Stomach (tissue), 9 donors: ENCODE measurements around the gene IRAK4. TPM values are rescaled to one million over a fixed set of nuclear protein-coding genes. Genes with fewer than 3 reads are reported as not detected.
A peak's percentile ranks its signal among the peaks of the same experiment; 100 is the strongest.

ENCODE experiments used
- DNase-seq, 2 donors: peaks; one replicate each; pipeline versions ENCODE4 v3.0.0 to v3.0.0-alpha.2; 2013 to 2019
- H3K27ac ChIP-seq, 5 donors: fragments of 200-600 bp in 4 of 5; sonication (generic) in 4 of 5; one replicate each; pipeline ENCODE4 v1.5.1; 2013 to 2019; ENCODE audit warnings: mild to moderate bottlenecking in 1 of 5, moderate library complexity in 1 of 5
- H3K27me3 ChIP-seq, 3 donors: fragments of 200-600 bp; sonication (generic); one replicate each; pipeline ENCODE4 v1.5.1; 2017 to 2019; ENCODE audit warnings: mixed run types in 1 of 3
- H3K36me3 ChIP-seq, 4 donors: fragments of 200-600 bp; sonication (generic); 1 replicate in 3 of 4; 2 replicates in 1 of 4; pipeline ENCODE4 v1.5.1; 2016 to 2019
- H3K4me1 ChIP-seq, 4 donors: fragments of 200-600 bp; sonication (generic); one replicate each; pipeline ENCODE4 v1.5.1; 2016 to 2019
- H3K4me3 ChIP-seq, 4 donors: fragments of 200-600 bp; sonication (generic) in 3 of 4; one replicate each; pipeline ENCODE4 v1.5.1; 2016 to 2019; ENCODE audit warnings: mild to moderate bottlenecking in 1 of 4
- H3K9me3 ChIP-seq, 4 donors: fragments of 200-600 bp; sonication (generic); one replicate each; pipeline ENCODE4 v1.5.1; 2016 to 2019
- EP300 ChIP-seq: sonication (generic); formaldehyde crosslinking; IDR thresholded peaks from one replicate; pipeline ENCODE4 v1.6.1; 2017; ENCODE audit warnings: antibody characterized with exemption
- POLR2A ChIP-seq, 4 donors: fragments of 450-650 bp; IDR thresholded peaks; one replicate each; pipeline ENCODE4 v1.6.1; 2016; ENCODE audit warnings: antibody characterized with exemption in 4 of 4, control low read depth in 2 of 4, mild to moderate bottlenecking in 1 of 4, moderate library complexity in 1 of 4
- POLR2AphosphoS5 ChIP-seq, 3 donors: sonication (generic); formaldehyde crosslinking; IDR thresholded peaks; one replicate each; pipeline ENCODE4 v1.6.1; 2016; ENCODE audit warnings: antibody characterized with exemption in 3 of 3
- WGBS, 5 donors: extraction: QIAGEN DNeasy Blood & Tissue Kit in 3 of 5; methylation state at CpG; one replicate each; pipeline versions ENCODE4 v1.1.5 to v1.1.7; 2013 to 2018; 5-methylcytosine and 5-hydroxymethylcytosine counted together
- intact Hi-C: fragments of 100-400 bp; cut with DNase I; formaldehyde crosslinking; loops from one replicate; pipeline ENCODE4 v1.15.1; 2023; ENCODE audit warnings: low total_unique reads
- polyA plus RNA-seq, 3 donors: library from polyadenylated mRNA; stranded (reverse); fragments of 200-250 nt; gene quantifications; one replicate each; pipeline ENCODE4 v1.2.3, GENCODE V29; 2013
- total RNA-seq, 5 donors: library from RNA; depleted of rRNA; stranded (reverse); fragments of >200 nt; gene quantifications; one replicate each; pipeline versions ENCODE4 v1.1.0 to v1.2.3, GENCODE V29; 2014 to 2016
- TF ChIP-seq, protein P1 (sequence below), 7 experiments: fragments of 450-650 bp in 4 of 7; fragments of 200-600 bp in 3 of 7; sonication (generic) in 3 of 7; IDR thresholded peaks; one replicate each; pipeline ENCODE4 v1.5.1; 2016 to 2019; ENCODE audit warnings: antibody characterized with exemption in 7 of 7, control low read depth in 2 of 7, mild to moderate bottlenecking in 1 of 7
- donor health status: healthy with polysubstance abuse.
- donor health status: Bipolar disorder and iron deficiency.
- donor health status: healthy.

IRAK4 gene
- total and polyA plus RNA-seq, 8 donors: 8.0 to 155 (median 14.7) TPM

DNA sequence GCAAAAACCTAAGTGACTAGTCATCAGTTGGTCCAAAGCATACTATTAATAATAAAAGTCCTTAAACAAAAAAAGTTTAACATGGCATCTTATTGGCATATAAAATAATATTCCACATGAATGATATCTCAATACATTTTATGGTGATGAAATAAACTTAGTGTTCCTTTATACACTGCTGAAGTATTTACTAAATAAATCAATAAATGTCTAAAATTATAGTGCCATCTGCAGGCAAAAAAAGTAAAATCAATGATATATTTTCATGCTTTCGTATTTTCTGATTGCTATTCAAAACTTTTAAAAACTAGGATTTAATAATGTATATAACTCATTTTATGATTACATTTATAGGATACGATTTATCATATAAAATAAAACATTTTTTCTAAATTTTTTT, 30.6 kb upstream of the IRAK4 start:
- TF ChIP-seq POLR2AphosphoS5 (IDR thresholded peaks at IDR 0.05): no peak
- TF ChIP-seq, protein P1, sequence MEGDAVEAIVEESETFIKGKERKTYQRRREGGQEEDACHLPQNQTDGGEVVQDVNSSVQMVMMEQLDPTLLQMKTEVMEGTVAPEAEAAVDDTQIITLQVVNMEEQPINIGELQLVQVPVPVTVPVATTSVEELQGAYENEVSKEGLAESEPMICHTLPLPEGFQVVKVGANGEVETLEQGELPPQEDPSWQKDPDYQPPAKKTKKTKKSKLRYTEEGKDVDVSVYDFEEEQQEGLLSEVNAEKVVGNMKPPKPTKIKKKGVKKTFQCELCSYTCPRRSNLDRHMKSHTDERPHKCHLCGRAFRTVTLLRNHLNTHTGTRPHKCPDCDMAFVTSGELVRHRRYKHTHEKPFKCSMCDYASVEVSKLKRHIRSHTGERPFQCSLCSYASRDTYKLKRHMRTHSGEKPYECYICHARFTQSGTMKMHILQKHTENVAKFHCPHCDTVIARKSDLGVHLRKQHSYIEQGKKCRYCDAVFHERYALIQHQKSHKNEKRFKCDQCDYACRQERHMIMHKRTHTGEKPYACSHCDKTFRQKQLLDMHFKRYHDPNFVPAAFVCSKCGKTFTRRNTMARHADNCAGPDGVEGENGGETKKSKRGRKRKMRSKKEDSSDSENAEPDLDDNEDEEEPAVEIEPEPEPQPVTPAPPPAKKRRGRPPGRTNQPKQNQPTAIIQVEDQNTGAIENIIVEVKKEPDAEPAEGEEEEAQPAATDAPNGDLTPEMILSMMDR (IDR thresholded peaks at IDR 0.05): no peak
- no peak for TF ChIP-seq EP300
- no peak for TF ChIP-seq POLR2A (IDR thresholded peaks at IDR 0.05)
- 59 to 68% (median 66%) methylated on average over 2 of the region's 2 CpGs for WGBS, 5 donors
- intact Hi-C loops: no loop called here
- Histone ChIP-seq H3K27ac (no peak overlapping the region), H3K36me3 (peaks cover 0 to 39% (median 25%) of the 10 kb centered on the region in 4 donors), H3K9me3 (no peaks in the 10 kb centered on the region), H3K4me1 (no peaks in the 10 kb centered on the region), H3K27me3 (no peaks in the 10 kb centered on the region), H3K4me3 (no peak overlapping the region)
- DNase-seq: peak in 1 of 2 donors; percentile 2

DNA sequence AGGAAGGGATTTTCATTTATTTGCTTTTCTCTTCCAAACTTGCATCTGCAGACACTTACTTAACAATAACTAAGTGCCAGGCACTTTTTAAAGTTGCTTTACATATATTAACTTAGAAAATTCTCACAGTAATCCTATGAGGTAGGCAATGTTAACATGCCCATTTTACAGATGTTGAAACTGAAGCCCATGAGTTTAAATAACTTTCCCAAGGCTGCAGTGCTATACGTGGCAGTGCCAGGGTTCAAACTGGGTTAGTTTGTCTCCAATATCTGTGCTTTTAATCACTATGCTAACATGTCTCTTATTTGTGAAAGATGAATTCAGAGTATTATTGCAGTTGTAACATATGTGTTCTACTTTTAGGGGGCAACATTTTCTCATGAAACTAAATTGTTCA, 30.1 kb upstream of the IRAK4 start:
- Histone ChIP-seq H3K36me3 (peaks cover 0 to 42% (median 27%) of the 10 kb centered on the region in 4 donors), H3K9me3 (no peaks in the 10 kb centered on the region), H3K4me3 (no peak overlapping the region), H3K27me3 (no peaks in the 10 kb centered on the region), H3K27ac (no peak overlapping the region), H3K4me1 (no peaks in the 10 kb centered on the region)
- no peak for DNase-seq
- intact Hi-C loops: no loop called here
- no peak for TF ChIP-seq EP300
- 43 to 69% (median 46%) methylated on average over 1 of the region's 1 CpG for WGBS, 5 donors

DNA sequence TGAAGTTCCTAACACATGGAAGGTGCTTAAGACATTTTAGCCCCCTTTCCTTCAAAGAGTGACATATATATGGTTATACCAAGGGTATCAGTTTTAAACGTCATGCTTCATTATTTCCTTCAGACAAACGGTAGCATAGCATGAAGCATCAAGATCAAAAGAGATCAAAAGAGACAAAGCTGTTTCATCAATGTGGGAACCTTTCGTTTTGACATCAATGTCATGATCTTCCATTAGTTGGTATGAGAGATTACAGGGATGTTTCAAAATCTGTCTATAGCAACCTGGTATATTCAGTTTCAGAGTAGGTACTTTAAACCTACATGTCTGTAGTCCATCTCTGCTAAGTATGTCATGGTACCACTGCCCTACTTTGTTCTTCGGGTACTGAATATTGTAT, 28.5 kb upstream of the IRAK4 start:
- no peak for TF ChIP-seq POLR2A (IDR thresholded peaks at IDR 0.05)
- TF ChIP-seq POLR2AphosphoS5 (IDR thresholded peaks at IDR 0.05): no peak
- TF ChIP-seq, protein P1 (IDR thresholded peaks at IDR 0.05): no peak
- TF ChIP-seq EP300: no peak
- Histone ChIP-seq H3K4me1 (no peaks in the 10 kb centered on the region), H3K9me3 (no peaks in the 10 kb centered on the region), H3K36me3 (peaks cover 0 to 55% (median 40%) of the 10 kb centered on the region in 4 donors), H3K27me3 (no peaks in the 10 kb centered on the region), H3K27ac (no peak overlapping the region), H3K4me3 (no peak overlapping the region)
- intact Hi-C loops: no loop called here
- no peak for DNase-seq
- 70 to 73% (median 71%) methylated on average over 4 of the region's 4 CpGs for WGBS, 5 donors

DNA sequence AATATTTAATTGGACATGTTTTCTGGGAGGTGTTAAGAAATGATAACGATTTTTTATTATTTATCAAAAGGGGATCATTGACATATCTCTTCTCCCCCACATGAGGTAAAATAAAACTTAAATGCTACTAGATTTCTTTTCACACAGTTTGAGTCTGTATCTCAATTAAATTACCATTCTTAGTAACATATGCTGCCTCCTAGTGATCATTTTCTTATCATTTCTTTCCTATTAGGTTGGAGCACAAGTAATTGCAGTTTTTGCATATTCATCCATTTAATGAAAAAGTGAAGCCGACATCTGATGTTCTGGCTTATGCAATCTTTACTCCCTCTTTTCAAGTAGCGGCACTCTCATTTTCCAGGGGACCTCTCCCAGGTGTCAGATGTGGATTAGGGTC, 25.1 kb upstream of the IRAK4 start:
- peaks cover 11 to 82% (median 58%) of the 10 kb centered on the region in 4 donors for H3K36me3 ChIP-seq
- TF ChIP-seq, protein P1 (IDR thresholded peaks at IDR 0.05): no peak
- TF ChIP-seq EP300: no peak
- no peaks in the 10 kb centered on the region for H3K9me3 ChIP-seq
- no peak overlapping the region for H3K27ac ChIP-seq
- 89 to 96% (median 93%) methylated on average over 3 of the region's 3 CpGs for WGBS, 5 donors
- H3K4me1 ChIP-seq: no peaks in the 10 kb centered on the region
- H3K4me3 ChIP-seq: no peak overlapping the region
- no peaks in the 10 kb centered on the region for H3K27me3 ChIP-seq
- intact Hi-C loops: no loop called here
- no peak for DNase-seq

DNA sequence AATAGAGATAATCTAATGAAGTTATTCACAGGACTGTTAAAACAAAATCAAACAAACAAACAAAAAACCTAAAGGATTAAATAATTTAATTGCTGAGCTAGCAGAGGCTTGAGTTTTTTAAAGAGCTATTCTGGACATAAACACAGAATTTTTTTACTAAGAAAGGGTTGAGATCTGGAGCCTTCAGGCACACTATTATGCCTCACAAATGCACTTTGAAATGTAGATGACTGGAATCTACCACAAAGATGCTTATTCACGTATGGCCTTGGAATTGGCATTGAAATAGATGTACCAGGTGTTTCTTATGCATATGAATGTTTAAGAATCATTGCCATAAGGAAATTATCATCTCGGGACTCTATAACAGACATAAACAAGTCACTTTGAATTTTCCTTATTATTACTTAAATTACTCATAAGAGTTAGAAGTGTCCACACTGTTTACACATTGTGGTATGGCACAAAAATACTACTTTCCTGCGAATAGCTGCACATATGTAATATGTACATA, 21.8 kb upstream of the IRAK4 start:
- 80 to 87% (median 83%) methylated on average over 3 of the region's 3 CpGs for WGBS, 5 donors
- intact Hi-C loops: no loop called here
- TF ChIP-seq, protein P1 (IDR thresholded peaks at IDR 0.05): no peak
- no peak for TF ChIP-seq EP300
- no peak overlapping the region for H3K27ac ChIP-seq
- H3K9me3 ChIP-seq: no peaks in the 10 kb centered on the region
- no peaks in the 10 kb centered on the region for H3K27me3 ChIP-seq
- H3K4me3 ChIP-seq: no peak overlapping the region
- peaks cover 11 to 72% (median 59%) of the 10 kb centered on the region in 4 donors for H3K36me3 ChIP-seq
- no peaks in the 10 kb centered on the region for H3K4me1 ChIP-seq
- DNase-seq: no peak
